K562 (cell line): ENCODE data around the gene SCRN1. TPM values are rescaled to one million over a fixed set of nuclear protein-coding genes. Genes with fewer than 3 reads are reported as not detected.

Experiments
- ATAC-seq: fragments of 200-7000 bp; cut with Tn5 transposase; 3 replicates; pipeline ENCODE4 v1.9.1; 2020; ENCODE audit warnings: moderate library complexity
- BruUV-seq: library from RNA; stranded (reverse); fragments of 400-500 nt; replicated peaks from 2 replicates; lab custom pipeline; 2021; lab: Mats Ljungman, UMichigan
- CTCF ChIA-PET: fragments of 300-600 bp; formaldehyde crosslinking; extraction: SDS; loops from one replicate; lab custom pipeline; 2021; ENCODE audit warnings: low intra/inter-chr PET ratio; lab: Yijun Ruan, JAX
- POLR2A ChIA-PET: fragments of 300-600, 350-650 bp; sonication (Branson Sonifier 250); formaldehyde crosslinking; extraction: SDS; loops from one replicate; lab custom pipeline; 2021; ENCODE audit warnings: antibody characterized with exemption, inconsistent platforms; lab: Yijun Ruan, JAX
- DNase-seq, 4 experiments: peaks; one replicate each; pipeline versions ENCODE4 v3.0.0 to v3.0.0-alpha.2; 2011 to 2018; ENCODE audit warnings: low spot score in 3 of 4, mixed read lengths in 3 of 4; ENCODE audit errors: extremely low read depth in 1 of 4
- FAIRE-seq: peaks from 2 replicates; lab custom pipeline; 2011; peaks lifted over from hg19 to GRCh38; lab: Jason Lieb, UNC
- H2AFZ ChIP-seq: 2 replicates; pipeline ENCODE4 v1.6.0; 2011; ENCODE audit warnings: low read depth, low read length, control low read depth, inconsistent platforms
- H3K27ac ChIP-seq: fragments of 200-600 bp; 3 replicates; pipeline ENCODE4 v1.8.0; 2011; ENCODE audit warnings: low read depth, mild to moderate bottlenecking, control low read depth, inconsistent platforms, low read length, moderate library complexity, mixed read lengths; ENCODE audit errors: extremely low read depth
- H3K27me3 ChIP-seq, 2 experiments: fragments of 300-600 bp in 1 of 2; 2 replicates in 1 of 2; 3 replicates in 1 of 2; pipeline versions ENCODE4 v1.6.0 to v1.8.0; 2011; ENCODE audit warnings: inconsistent platforms in 2 of 2, low read length in 2 of 2, mild to moderate bottlenecking in 1 of 2, mixed read lengths in 1 of 2, moderate library complexity in 1 of 2; ENCODE audit not compliant: control insufficient read depth in 2 of 2, insufficient read depth in 2 of 2
- H3K36me3 ChIP-seq: fragments of 300-600 bp; 3 replicates; pipeline ENCODE4 v1.8.0; 2011; ENCODE audit warnings: mild to moderate bottlenecking, low read length, inconsistent platforms; ENCODE audit not compliant: control insufficient read depth, insufficient read depth
- H3K4me1 ChIP-seq, 2 experiments: fragments of 200-600 bp in 1 of 2; replicated peaks in 1 of 2; 2 replicates in 1 of 2; 3 replicates in 1 of 2; pipeline versions ENCODE4 v1.5.1 to v1.8.0; 2011; ENCODE audit warnings: inconsistent platforms in 2 of 2, low read length in 2 of 2, mild to moderate bottlenecking in 1 of 2, mixed read lengths in 1 of 2, moderate library complexity in 1 of 2; ENCODE audit not compliant: control insufficient read depth in 2 of 2, insufficient read depth in 2 of 2
- H3K4me2 ChIP-seq: 2 replicates; pipeline ENCODE4 v1.6.1; 2011; ENCODE audit warnings: low read length, control low read depth, inconsistent platforms, mixed read lengths; ENCODE audit not compliant: insufficient read depth
- H3K4me3 ChIP-seq: fragments of 200-600 bp; sonication (generic), shearing (Covaris generic); 2 replicates; pipeline ENCODE4 v1.5.1; 2016; ENCODE audit warnings: control low read depth, inconsistent platforms
- H3K79me2 ChIP-seq: fragments of 200-600 bp; 3 replicates; pipeline ENCODE4 v1.8.0; 2011; ENCODE audit warnings: low read length, inconsistent platforms; ENCODE audit not compliant: control insufficient read depth, insufficient read depth
- H3K9ac ChIP-seq, 2 experiments: 2 replicates each; pipeline versions ENCODE4 v1.6.0 to v1.6.1; 2011; ENCODE audit warnings: low read depth in 2 of 2, low read length in 2 of 2, control low read depth in 1 of 2, inconsistent platforms in 1 of 2, mild to moderate bottlenecking in 1 of 2, mixed read lengths in 1 of 2; ENCODE audit not compliant: insufficient read depth in 1 of 2
- H3K9me1 ChIP-seq: one replicate; pipeline ENCODE4 v1.6.0; 2011; ENCODE audit warnings: inconsistent platforms, mild to moderate bottlenecking, low read length, moderate library complexity; ENCODE audit not compliant: control insufficient read depth, insufficient read depth
- H3K9me3 ChIP-seq: replicated peaks from 2 replicates; pipeline ENCODE4 v1.5.1; 2011; ENCODE audit warnings: low read depth, low read length, inconsistent platforms; ENCODE audit not compliant: control insufficient read depth, insufficient read depth
- H4K20me1 ChIP-seq: replicated peaks from 2 replicates; pipeline ENCODE4 v1.6.1; 2011; ENCODE audit warnings: low read length, inconsistent platforms, mixed read lengths; ENCODE audit not compliant: control insufficient read depth, insufficient read depth
- HMBOX1 ChIP-seq: sonication (generic); IDR thresholded peaks from 2 replicates; pipeline ENCODE4 v1.6.1; 2016
- NFRKB ChIP-seq: fragments of 450-650 bp; IDR thresholded peaks from 2 replicates; pipeline ENCODE4 v1.6.1; 2016; ENCODE audit warnings: low read depth
- WGBS: fragments of 100-300 bp; shearing (Covaris generic); methylation state at CpG from one replicate; pipeline ENCODE4 v1.1.6; 2016; ENCODE audit warnings: low coverage, mixed read lengths; ENCODE audit not compliant: insufficient coverage; ENCODE audit errors: missing lambda C conversion rate; 5-methylcytosine and 5-hydroxymethylcytosine counted together
- in situ Hi-C: fragments of 300-500 bp; cut with MboI; formaldehyde crosslinking; loops from 4 replicates; pipeline ENCODE4 v1.15.0; 2018; ENCODE audit warnings: inconsistent platforms, mixed read lengths
- intact Hi-C: fragments of 100-400 bp; cut with micrococcal nuclease; formaldehyde crosslinking; loops from 2 replicates; pipeline ENCODE4 v1.14.2; 2022
- polyA plus RNA-seq, 8 experiments: library from polyadenylated mRNA; depleted of rRNA in 4 of 8; stranded (reverse) in 5 of 8; unstranded in 3 of 8; fragments of >200 nt; fragmentation: Nextera tagmentation in 2 of 8; fragmentation: Illumina TruSeq in 1 of 8; extraction: Ambion mirVana in 2 of 8; extraction: Trizol in 1 of 8; gene quantifications; 2 replicates each; pipeline versions ENCODE4 v1.2.1 to v1.2.3, GENCODE V29; 2011 to 2014; ENCODE audit warnings: inconsistent platforms in 1 of 8, missing spikeins in 1 of 8
- total RNA-seq, 7 experiments: library from RNA; depleted of rRNA in 6 of 7; stranded (reverse); fragments of >200 nt in 6 of 7; fragmentation: Illumina TruSeq in 2 of 7; extraction: Trizol in 2 of 7; gene quantifications; 2 replicates each; pipeline versions ENCODE4 v1.2.1 to v1.2.3, GENCODE V29; 2011 to 2021; ENCODE audit warnings: low replicate concordance in 1 of 7

SCRN1 gene
- total and polyA plus RNA-seq, 9 of the 15 experiments (the other 6 are each of a cell fraction or from before 2014, with no cell fraction given), result 0.13 to 1.4 (median 0.20) TPM

- intact Hi-C loops, result loop anchor here (2.0 to 5.0 kb wide), 2 partner anchors 33 to 108 kb away; no protein-coding TSS in a partner anchor
- H3K4me3 ChIP-seq, result peak overlapping the region; percentile 82
- H3K27ac ChIP-seq, result no peak overlapping the region
- ChIA-PET POLR2A (no interaction called here), CTCF (no interaction called here)
- in situ Hi-C loops, result no loop called here
- H3K79me2 ChIP-seq, result peaks cover 65% of the 10 kb centered on the region
- no peaks in the 10 kb centered on the region for H3K27me3 ChIP-seq
- BruUV-seq, result TSS peak; percentile 37
- peak overlapping the region; percentile 95 for H3K4me2 ChIP-seq
- 9% methylated on average over 6 of the region's 6 CpGs for WGBS
- TF ChIP-seq HMBOX1 (peak; percentile 48; the same call in 1 of the 2 replicates), NFRKB (no peak)
- no peak for ATAC-seq
- H2AFZ ChIP-seq, result no peak overlapping the region
- FAIRE-seq, result no peak
- H4K20me1 ChIP-seq, result no peaks in the 10 kb centered on the region
- H3K9ac ChIP-seq, result no peak overlapping the region; a peak in 1 of 4 replicates
- H3K9me1 ChIP-seq, result no peaks in the 10 kb centered on the region
- no peaks in the 10 kb centered on the region for H3K9me3 ChIP-seq
- peaks cover under 1% of the 10 kb centered on the region; the same call in 1 of the 3 replicates for H3K36me3 ChIP-seq
- H3K4me1 ChIP-seq, result peaks cover 14% of the 10 kb centered on the region in 2 experiments; a peak in 4 of 5 replicates
- DNase-seq, result peak in 1 of 4 experiments; percentile 14
These were observed 40.1 kb upstream of the SCRN1 start for GRCh38 chr7:30029696-30030095.
